Measurements from ENCODE around the gene AP4M1.

AP4M1 gene, protein sequence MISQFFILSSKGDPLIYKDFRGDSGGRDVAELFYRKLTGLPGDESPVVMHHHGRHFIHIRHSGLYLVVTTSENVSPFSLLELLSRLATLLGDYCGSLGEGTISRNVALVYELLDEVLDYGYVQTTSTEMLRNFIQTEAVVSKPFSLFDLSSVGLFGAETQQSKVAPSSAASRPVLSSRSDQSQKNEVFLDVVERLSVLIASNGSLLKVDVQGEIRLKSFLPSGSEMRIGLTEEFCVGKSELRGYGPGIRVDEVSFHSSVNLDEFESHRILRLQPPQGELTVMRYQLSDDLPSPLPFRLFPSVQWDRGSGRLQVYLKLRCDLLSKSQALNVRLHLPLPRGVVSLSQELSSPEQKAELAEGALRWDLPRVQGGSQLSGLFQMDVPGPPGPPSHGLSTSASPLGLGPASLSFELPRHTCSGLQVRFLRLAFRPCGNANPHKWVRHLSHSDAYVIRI

DNA sequence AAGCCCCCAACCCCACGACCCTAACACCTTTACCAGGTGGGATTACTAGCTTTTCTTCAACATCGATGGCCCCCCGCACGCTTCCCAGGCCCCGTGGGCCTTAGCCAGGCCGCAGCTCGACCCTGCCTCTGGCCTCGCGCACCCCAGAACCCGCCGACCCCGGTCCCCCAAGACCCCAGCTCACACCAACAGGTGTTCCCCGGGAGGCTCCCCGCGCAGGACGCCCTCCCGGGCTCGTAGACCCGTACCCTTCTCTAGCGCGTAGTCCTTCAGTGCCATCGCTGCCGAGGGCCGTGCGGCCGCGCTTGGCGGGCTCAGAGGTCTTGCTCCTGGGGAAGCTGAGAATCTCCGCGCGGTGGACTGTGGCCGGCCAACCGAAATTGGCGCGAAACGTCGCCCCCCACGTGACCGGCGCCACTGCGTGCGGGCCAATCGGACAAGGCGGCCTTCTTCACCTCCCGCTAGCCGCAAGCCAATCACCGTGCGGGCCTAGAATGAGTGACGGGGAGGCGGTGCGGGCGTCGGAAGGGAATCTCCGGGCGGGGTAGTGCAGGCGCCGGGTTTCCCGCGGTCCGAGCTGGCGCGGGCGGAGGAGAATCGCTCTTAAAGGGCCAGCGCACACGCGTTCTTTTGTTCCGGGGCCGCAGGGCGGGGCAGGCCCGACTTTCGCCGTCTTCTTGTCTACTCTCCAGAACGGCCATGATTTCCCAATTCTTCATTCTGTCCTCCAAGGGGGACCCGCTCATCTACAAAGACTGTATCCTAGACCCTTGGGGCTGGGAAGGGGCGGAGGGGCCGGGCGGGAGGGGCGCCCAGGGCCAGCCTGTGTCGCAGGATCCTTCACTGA is at the start of gene AP4M1, which contains the start of gene MCM7:
Gene AP4M1, plus strand, starts transcription at position 628 of the 847 bp plus-strand sequence. Its CDS starts 72 bp downstream, at position 700.
Gene MCM7, minus strand, starts transcription at position 382 of the 847 bp plus-strand sequence. Its CDS starts 103 bp downstream, at position 279.
- H3K4me3 ChIP-seq (ENCODE audit: low read length): peak within 1 kb of the TSS; percentile 90
- TF ChIP-seq, protein P1, sequence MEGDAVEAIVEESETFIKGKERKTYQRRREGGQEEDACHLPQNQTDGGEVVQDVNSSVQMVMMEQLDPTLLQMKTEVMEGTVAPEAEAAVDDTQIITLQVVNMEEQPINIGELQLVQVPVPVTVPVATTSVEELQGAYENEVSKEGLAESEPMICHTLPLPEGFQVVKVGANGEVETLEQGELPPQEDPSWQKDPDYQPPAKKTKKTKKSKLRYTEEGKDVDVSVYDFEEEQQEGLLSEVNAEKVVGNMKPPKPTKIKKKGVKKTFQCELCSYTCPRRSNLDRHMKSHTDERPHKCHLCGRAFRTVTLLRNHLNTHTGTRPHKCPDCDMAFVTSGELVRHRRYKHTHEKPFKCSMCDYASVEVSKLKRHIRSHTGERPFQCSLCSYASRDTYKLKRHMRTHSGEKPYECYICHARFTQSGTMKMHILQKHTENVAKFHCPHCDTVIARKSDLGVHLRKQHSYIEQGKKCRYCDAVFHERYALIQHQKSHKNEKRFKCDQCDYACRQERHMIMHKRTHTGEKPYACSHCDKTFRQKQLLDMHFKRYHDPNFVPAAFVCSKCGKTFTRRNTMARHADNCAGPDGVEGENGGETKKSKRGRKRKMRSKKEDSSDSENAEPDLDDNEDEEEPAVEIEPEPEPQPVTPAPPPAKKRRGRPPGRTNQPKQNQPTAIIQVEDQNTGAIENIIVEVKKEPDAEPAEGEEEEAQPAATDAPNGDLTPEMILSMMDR (IDR thresholded peaks at IDR 0.05; ENCODE audit: insufficient read depth, low read depth, low read length, missing control alignments): no peak
- peak; percentile 100 for DNase-seq (ENCODE audit: low read depth)

DNA sequence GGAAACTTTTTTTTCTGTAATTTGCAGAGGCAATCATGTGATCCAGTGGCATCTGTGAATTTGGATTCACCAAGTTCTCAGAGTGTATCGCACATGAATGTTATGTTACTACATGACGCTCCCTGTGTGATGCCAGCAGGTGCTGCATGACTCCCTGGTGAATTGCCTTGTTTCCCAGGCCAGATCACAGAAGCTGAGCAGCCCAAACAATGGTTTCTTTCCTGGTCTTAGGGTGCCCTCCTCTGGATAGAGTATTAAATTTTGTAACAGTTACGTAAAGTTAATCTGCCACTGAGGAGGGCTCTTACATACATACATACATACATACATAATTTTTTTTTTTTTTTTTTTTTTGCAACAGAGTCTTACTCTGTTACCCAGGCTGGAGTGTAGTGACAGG is 48.2 kb upstream of the AP4M1 start:
- DNase-seq (ENCODE audit: low read depth): peak; percentile 92
- no peak overlapping the region for H3K4me3 ChIP-seq (ENCODE audit: low read length)
- TF ChIP-seq, protein P1 (IDR thresholded peaks at IDR 0.05; ENCODE audit: insufficient read depth, low read depth, low read length, missing control alignments): peak; percentile 44

DNA sequence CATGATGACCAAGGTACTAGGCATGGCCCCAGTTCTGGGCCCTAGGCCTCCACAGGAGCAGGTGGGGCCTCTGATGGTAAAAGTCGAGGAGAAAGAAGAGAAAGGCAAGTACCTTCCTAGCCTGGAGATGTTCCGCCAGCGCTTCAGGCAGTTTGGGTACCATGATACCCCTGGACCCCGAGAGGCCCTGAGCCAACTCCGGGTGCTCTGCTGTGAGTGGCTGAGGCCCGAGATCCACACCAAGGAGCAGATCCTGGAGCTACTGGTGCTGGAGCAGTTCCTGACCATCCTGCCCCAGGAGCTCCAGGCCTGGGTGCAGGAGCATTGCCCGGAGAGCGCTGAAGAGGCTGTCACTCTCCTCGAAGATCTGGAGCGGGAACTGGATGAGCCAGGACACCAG is 44.4 kb upstream of the AP4M1 start:
- no peak overlapping the region for H3K4me3 ChIP-seq (ENCODE audit: low read length)
- TF ChIP-seq, protein P1 (IDR thresholded peaks at IDR 0.05; ENCODE audit: insufficient read depth, low read depth, low read length, missing control alignments): no peak
- no peak for DNase-seq (ENCODE audit: low read depth)

DNA sequence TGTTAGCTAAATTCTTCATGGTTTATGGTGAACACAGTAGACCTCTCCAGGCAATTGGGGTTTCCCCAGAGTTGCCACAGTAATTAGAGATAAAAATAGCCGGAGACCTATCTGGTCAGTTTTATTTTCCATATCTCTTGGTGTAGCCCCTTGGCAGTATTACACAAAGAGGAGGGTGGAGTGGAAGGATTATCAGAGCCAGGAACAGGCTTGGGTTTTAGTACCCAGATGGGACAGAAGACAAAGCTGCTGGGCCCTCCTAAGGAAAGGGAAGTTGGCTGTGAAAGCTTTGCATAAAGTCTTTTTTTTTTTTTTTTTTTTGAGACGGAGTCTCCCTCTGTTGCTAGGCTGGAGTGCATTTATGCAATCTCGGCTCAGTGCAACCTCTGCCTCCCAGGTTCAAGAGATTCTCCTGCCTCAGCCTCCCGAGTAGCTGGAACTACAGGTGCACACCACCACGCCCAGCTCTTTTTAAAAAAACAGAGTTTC is 42.1 kb upstream of the AP4M1 start:
- no peak overlapping the region for H3K4me3 ChIP-seq (ENCODE audit: low read length)
- TF ChIP-seq, protein P1 (IDR thresholded peaks at IDR 0.05; ENCODE audit: insufficient read depth, low read depth, low read length, missing control alignments): no peak
- no peak for DNase-seq (ENCODE audit: low read depth)

DNA sequence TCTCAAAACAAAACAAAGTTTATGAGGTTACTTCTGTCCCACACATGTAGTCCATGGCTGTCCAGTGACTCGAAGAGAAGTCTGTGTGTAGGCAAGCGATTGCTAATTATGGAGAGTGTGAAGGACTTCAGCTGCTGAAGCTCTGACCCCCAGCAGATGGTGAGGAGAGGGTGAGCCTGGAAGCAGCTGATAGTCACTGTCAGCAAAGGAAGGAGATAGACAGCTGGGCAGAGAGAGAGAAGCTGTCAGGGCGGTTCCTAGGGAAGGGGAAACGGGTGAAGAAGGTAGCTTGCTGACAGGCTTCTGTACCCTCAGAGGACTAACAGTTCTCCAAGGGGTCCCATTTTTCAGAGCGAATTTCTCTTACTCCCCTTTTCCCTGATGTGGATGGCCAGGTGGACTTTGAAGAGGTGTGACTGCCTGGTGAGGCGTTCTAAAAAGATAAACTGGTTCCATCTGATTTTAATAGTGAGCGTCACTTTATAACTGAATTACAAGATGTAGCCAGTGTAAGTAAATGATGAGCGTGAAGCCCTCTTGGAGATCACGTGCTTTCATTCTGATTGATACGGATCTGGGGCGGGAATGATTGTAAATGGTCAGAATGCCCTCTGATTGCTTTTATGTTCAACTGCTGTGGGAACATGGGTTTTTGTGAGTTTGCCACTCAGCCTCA is 39.8 kb upstream of the AP4M1 start:
- H3K4me3 ChIP-seq (ENCODE audit: low read length): no peak overlapping the region
- no peak for DNase-seq (ENCODE audit: low read depth)
- TF ChIP-seq, protein P1 (IDR thresholded peaks at IDR 0.05; ENCODE audit: insufficient read depth, low read depth, low read length, missing control alignments): no peak

DNA sequence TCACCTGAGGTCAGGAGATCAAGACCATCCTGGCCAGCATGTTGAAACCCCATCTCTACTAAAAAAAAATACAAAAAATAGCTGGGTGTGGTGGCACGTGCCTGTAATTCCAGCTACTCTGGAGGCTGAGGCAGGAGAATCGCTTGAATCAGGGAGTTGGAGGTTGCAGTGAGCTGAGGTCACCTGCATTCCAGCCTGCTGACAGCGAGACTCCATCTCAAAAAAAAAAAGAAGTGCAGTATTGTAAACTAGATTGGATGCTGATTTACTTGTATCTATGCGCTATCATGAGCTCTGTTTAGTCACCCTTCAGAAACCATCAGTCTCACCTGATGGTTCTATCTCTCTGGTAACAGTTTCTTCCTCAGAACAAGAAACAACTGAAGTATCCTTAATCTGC is 38.1 kb upstream of the AP4M1 start:
- H3K4me3 ChIP-seq (ENCODE audit: low read length): no peak overlapping the region
- TF ChIP-seq, protein P1 (IDR thresholded peaks at IDR 0.05; ENCODE audit: insufficient read depth, low read depth, low read length, missing control alignments): no peak
- DNase-seq (ENCODE audit: low read depth): no peak
